MCF 10A (cell line): ENCODE data around the gene MPV17. TPM values are rescaled to one million over a fixed set of nuclear protein-coding genes. Genes with fewer than 3 reads are reported as not detected.

ENCODE experiments used
- BruUV-seq: library from RNA; stranded (reverse); fragments of 400-500 nt; replicated peaks from 2 replicates; lab custom pipeline; 2021; lab: Mats Ljungman, UMichigan
- CTCF ChIA-PET: fragments of 300-600 bp; sonication (Branson Sonifier 250); formaldehyde crosslinking; extraction: SDS; loops from one replicate; lab custom pipeline; 2021; ENCODE audit warnings: antibody characterized with exemption, inconsistent platforms; lab: Yijun Ruan, JAX
- POLR2A ChIA-PET: fragments of 300-600, 350-650 bp; sonication (Branson Sonifier 250); formaldehyde crosslinking; extraction: SDS; loops from one replicate; lab custom pipeline; 2020; ENCODE audit warnings: antibody characterized with exemption, inconsistent platforms; lab: Yijun Ruan, JAX
- DNase-seq: peaks from one replicate; pipeline ENCODE4 v3.0.0-alpha.2; 2018; ENCODE audit not compliant: unreplicated experiment
- H3K27ac Mint-ChIP-seq: one replicate; pipeline ENCODE4 v1.8.0; 2022; ENCODE audit warnings: mild to moderate bottlenecking, low read depth, mixed read lengths; ENCODE audit not compliant: unreplicated experiment
- H3K27me3 Mint-ChIP-seq: one replicate; pipeline ENCODE4 v1.8.0; 2022; ENCODE audit warnings: mixed read lengths; ENCODE audit not compliant: insufficient read depth, unreplicated experiment
- H3K36me3 Mint-ChIP-seq: one replicate; pipeline ENCODE4 v1.8.0; 2022; ENCODE audit warnings: mild to moderate bottlenecking, moderate library complexity, mixed read lengths; ENCODE audit not compliant: insufficient read depth, unreplicated experiment
- H3K4me1 Mint-ChIP-seq: one replicate; pipeline ENCODE4 v1.8.0; 2022; ENCODE audit warnings: mixed read lengths; ENCODE audit not compliant: insufficient read depth, unreplicated experiment
- H3K4me3 Mint-ChIP-seq: one replicate; pipeline ENCODE4 v1.8.0; 2022; ENCODE audit warnings: mild to moderate bottlenecking, moderate library complexity, mixed read lengths; ENCODE audit not compliant: unreplicated experiment
- H3K9me3 Mint-ChIP-seq: one replicate; pipeline ENCODE4 v1.8.0; 2022; ENCODE audit warnings: mixed read lengths; ENCODE audit not compliant: unreplicated experiment
- intact Hi-C: fragments of 100-400 bp; cut with micrococcal nuclease; formaldehyde crosslinking; loops from 2 replicates; pipeline ENCODE4 v1.14.1; 2022
- total RNA-seq: library from RNA; stranded (reverse); gene quantifications from 2 replicates; pipeline ENCODE4 v1.2.3, GENCODE V29; 2022
- TF ChIP-seq, protein P1 (sequence below): fragments of 200-600 bp; IDR thresholded peaks from one replicate; pipeline ENCODE4 v1.8.0; 2022; ENCODE audit warnings: antibody characterized with exemption, mild to moderate bottlenecking; ENCODE audit not compliant: unreplicated experiment

The MPV17 gene
- total RNA-seq, 1 experiment from 2014 or later, result 114 TPM

DNA sequence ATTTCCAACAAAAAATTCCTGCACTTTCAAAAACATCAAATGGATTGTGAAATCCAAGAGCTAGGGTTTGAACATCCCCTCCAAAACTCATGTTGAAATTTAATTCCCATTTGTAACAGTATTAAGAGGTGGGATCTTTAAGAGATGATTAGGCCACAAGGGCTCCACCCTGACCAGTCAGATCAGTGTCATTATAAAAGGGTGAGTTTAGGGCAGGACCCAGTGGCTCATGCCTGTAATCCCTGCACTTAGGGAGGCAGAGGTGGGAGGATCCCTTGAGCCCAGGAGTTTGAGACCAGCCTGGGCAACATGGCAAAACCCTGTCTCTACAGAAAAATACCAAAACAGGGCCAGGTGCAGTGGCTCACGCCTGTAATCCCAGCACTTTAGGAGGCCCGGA, 24.7 kb upstream of the MPV17 start:
- CTCF ChIA-PET, result no interaction called here
- POLR2A ChIA-PET, result interaction anchor here (1.4 to 1.9 kb wide), 2 partner anchors 9 to 24 kb away, joined by 5 to 11 read pairs; partner anchors contain the start of genes GTF3C2 and MPV17
- no peaks in the 10 kb centered on the region for H3K27me3 Mint-ChIP-seq
- H3K4me1 Mint-ChIP-seq, result peaks cover 20% of the 10 kb centered on the region
- H3K27ac Mint-ChIP-seq, result peak overlapping the region; percentile 19
- H3K9me3 Mint-ChIP-seq, result no peaks in the 10 kb centered on the region
- H3K4me3 Mint-ChIP-seq, result no peak overlapping the region
- no TSS peak for BruUV-seq
- DNase-seq, result no peak
- TF ChIP-seq, protein P1, sequence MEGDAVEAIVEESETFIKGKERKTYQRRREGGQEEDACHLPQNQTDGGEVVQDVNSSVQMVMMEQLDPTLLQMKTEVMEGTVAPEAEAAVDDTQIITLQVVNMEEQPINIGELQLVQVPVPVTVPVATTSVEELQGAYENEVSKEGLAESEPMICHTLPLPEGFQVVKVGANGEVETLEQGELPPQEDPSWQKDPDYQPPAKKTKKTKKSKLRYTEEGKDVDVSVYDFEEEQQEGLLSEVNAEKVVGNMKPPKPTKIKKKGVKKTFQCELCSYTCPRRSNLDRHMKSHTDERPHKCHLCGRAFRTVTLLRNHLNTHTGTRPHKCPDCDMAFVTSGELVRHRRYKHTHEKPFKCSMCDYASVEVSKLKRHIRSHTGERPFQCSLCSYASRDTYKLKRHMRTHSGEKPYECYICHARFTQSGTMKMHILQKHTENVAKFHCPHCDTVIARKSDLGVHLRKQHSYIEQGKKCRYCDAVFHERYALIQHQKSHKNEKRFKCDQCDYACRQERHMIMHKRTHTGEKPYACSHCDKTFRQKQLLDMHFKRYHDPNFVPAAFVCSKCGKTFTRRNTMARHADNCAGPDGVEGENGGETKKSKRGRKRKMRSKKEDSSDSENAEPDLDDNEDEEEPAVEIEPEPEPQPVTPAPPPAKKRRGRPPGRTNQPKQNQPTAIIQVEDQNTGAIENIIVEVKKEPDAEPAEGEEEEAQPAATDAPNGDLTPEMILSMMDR, result no peak
- intact Hi-C loops, result no loop called here
- peaks cover 63% of the 10 kb centered on the region for H3K36me3 Mint-ChIP-seq

DNA sequence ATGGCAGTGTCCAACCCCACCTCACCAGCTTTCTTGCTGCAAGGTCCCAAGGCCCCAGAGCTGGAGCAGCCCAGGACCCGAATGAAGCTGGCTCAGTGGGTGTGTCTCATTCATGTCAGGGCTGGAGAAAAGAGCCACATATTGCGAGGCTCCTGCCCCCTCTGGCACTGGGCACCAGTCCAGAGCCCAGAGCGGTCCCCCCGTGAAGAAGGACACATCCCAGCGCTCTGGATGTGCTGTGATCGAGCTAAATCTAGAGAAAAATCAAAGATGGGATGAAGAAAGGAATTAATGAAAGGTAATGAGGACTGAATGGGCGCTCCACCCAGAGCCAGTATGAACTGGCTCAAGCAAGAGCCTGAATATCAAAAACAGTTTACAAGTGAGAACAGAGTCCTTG, 13.3 kb upstream of the MPV17 start:
- ChIA-PET POLR2A (interaction anchor here (3.0 kb wide), 1 partner anchor 12 kb away, joined by 14 read pairs; the partner anchor contains the start of gene MPV17), CTCF (interaction anchor here (0.6 to 1.2 kb wide), 2 partner anchors 34 to 153 kb away, joined by 3 to 4 read pairs; no protein-coding TSS in a partner anchor)
- Mint-ChIP-seq H3K27ac (no peak overlapping the region), H3K27me3 (no peaks in the 10 kb centered on the region), H3K4me1 (no peaks in the 10 kb centered on the region), H3K4me3 (no peak overlapping the region), H3K9me3 (no peaks in the 10 kb centered on the region), H3K36me3 (peaks cover 92% of the 10 kb centered on the region)
- BruUV-seq, result no TSS peak
- TF ChIP-seq, protein P1, result no peak
- DNase-seq, result no peak
- intact Hi-C loops, result no loop called here

DNA sequence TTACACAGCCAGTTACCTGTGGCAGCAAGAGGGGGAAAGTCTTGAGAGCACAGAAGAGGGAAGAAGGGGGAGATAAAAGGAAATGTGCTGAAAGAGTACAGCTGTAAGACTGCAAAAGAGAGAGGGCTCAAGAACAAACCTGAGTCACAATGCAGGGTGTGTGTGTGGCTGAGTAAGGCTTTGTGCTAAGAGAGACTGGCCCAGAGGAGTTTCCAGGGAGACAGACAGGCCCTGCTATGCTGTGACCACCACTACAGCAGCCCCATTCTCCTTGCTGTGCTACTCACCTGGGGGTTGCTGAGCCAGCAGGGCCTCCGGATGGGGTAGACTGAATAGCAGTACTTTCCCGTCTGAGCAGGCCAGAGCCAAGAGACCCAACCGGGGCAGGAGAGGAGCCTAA, 12.4 kb upstream of the MPV17 start:
- DNase-seq, result no peak
- POLR2A ChIA-PET, result interaction anchor here (0.8 kb wide), 1 partner anchor 36 kb away, joined by 3 read pairs; no protein-coding TSS in a partner anchor

DNA sequence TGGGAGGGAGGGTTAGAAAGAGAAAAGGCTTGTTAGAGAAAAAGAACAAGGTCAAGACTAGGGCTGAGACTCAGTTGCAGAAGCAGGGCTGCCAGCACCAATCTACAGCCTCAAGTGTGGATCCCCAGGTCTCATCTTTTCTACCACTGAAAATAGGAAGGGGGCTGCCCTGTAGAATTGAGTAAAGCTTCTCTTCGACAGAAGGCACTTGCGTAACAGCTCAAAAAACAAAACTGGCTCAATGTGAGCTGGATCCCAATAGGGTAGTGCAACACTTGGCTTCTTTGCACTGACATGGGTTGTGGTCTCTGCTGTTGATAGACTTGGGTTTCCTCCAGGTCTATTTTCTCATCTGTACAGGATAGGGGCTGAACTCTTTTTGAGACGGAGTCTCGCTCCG, 1.8 kb upstream of the MPV17 start:
- H3K27ac Mint-ChIP-seq, result peak overlapping the region; percentile 99
- no TSS peak for BruUV-seq
- intact Hi-C loops, result no loop called here
- DNase-seq, result no peak
- peaks cover 67% of the 10 kb centered on the region for H3K36me3 Mint-ChIP-seq
- H3K4me3 Mint-ChIP-seq, result peak overlapping the region; percentile 91
- no peaks in the 10 kb centered on the region for H3K9me3 Mint-ChIP-seq
- POLR2A ChIA-PET, result interaction anchor here (0.5 to 5.6 kb wide), 10 partner anchors 12 to 85 kb away, joined by 3 to 142 read pairs (median 13); partner anchors contain the start of genes EIF2B4, GTF3C2, PPM1G and SNX17
- TF ChIP-seq, protein P1, result no peak
- H3K4me1 Mint-ChIP-seq, result peaks cover 23% of the 10 kb centered on the region
- CTCF ChIA-PET, result interaction anchor here (0.6 to 7.8 kb wide), 2 partner anchors 45 to 353 kb away, joined by 3 to 47 read pairs; partner anchors contain the start of genes EIF2B4 and SNX17
- no peaks in the 10 kb centered on the region for H3K27me3 Mint-ChIP-seq

More for the DNA sequence above, 12.4 kb upstream of the MPV17 start:
- no peak overlapping the region for H3K27ac Mint-ChIP-seq
- TF ChIP-seq, protein P1, result no peak
- H3K9me3 Mint-ChIP-seq, result no peaks in the 10 kb centered on the region
- no peaks in the 10 kb centered on the region for H3K4me1 Mint-ChIP-seq
- H3K4me3 Mint-ChIP-seq, result no peak overlapping the region
- BruUV-seq, result no TSS peak
- peaks cover 92% of the 10 kb centered on the region for H3K36me3 Mint-ChIP-seq
- CTCF ChIA-PET, result interaction anchor here (0.6 kb wide), 1 partner anchor 152 kb away, joined by 3 read pairs; no protein-coding TSS in a partner anchor
- intact Hi-C loops, result no loop called here
- no peaks in the 10 kb centered on the region for H3K27me3 Mint-ChIP-seq
